Fibroblast of lung (primary cell): ENCODE results near the gene OCIAD1. TPM values are rescaled to one million over a fixed set of nuclear protein-coding genes. Genes with fewer than 3 reads are reported as not detected.
A peak's percentile ranks its signal among the peaks of the same experiment; 100 is the strongest.
"Not testable (repeated sequence)": the region's sequence is repeated elsewhere in the genome, so short reads cannot be mapped to it uniquely, and the experiment has no call there.

Experiments used
- DNase-seq, 2 donors: peaks; one replicate each; pipeline versions ENCODE4 v3.0.0 to v3.0.0-alpha.2; 2010; ENCODE audit warnings: low read depth in 2 of 2
- H2AFZ ChIP-seq: 2 replicates; pipeline ENCODE4 v1.5.1; 2012; ENCODE audit warnings: low read length, control low read depth, inconsistent platforms
- H3K27ac ChIP-seq: 2 replicates; pipeline ENCODE4 v1.5.1; 2011; ENCODE audit warnings: low read length, control low read depth; ENCODE audit not compliant: insufficient read depth
- H3K27me3 ChIP-seq: 2 replicates; pipeline ENCODE4 v1.5.1; 2011; ENCODE audit warnings: mild to moderate bottlenecking, low read length; ENCODE audit not compliant: control insufficient read depth, insufficient read depth
- H3K36me3 ChIP-seq: 2 replicates; pipeline ENCODE4 v1.5.1; 2011; ENCODE audit warnings: low read length; ENCODE audit not compliant: control insufficient read depth, insufficient read depth
- H3K4me1 ChIP-seq: 2 replicates; pipeline ENCODE4 v1.5.1; 2011; ENCODE audit warnings: low read length; ENCODE audit not compliant: control insufficient read depth, insufficient read depth; ENCODE audit errors: extremely low read depth
- H3K4me2 ChIP-seq: 2 replicates; pipeline ENCODE4 v1.5.1; 2011; ENCODE audit warnings: low read length, control low read depth; ENCODE audit not compliant: insufficient read depth; ENCODE audit errors: extremely low read depth
- H3K4me3 ChIP-seq, 4 experiments: fragments of 200-600 bp in 1 of 4; sonication (generic) in 1 of 4; replicated peaks in 1 of 4; 2 replicates each; pipeline ENCODE4 v1.5.1; 2011 to 2016; ENCODE audit warnings: low read length in 4 of 4, low read depth in 3 of 4, mild to moderate bottlenecking in 3 of 4, control low read depth in 2 of 4, inconsistent platforms in 1 of 4, mixed read lengths in 1 of 4; ENCODE audit not compliant: insufficient read depth in 1 of 4; ENCODE audit errors: control extremely low read depth in 1 of 4
- H3K79me2 ChIP-seq: 2 replicates; pipeline ENCODE4 v1.5.1; 2012; ENCODE audit warnings: mild to moderate bottlenecking, low read length, inconsistent platforms; ENCODE audit not compliant: control insufficient read depth, insufficient read depth
- H3K9ac ChIP-seq: 2 replicates; pipeline ENCODE4 v1.5.1; 2011; ENCODE audit warnings: mild to moderate bottlenecking, low read length, control low read depth; ENCODE audit not compliant: insufficient read depth
- H3K9me3 ChIP-seq: 2 replicates; pipeline ENCODE4 v1.5.1; 2012; ENCODE audit warnings: low read depth, low read length; ENCODE audit not compliant: control insufficient read depth, insufficient read depth
- H4K20me1 ChIP-seq: 2 replicates; pipeline ENCODE4 v1.5.1; 2011; ENCODE audit warnings: low read length; ENCODE audit not compliant: control insufficient read depth, insufficient read depth; ENCODE audit errors: extremely low read depth
- CTCF ChIP-seq, 2 donors: IDR thresholded peaks in 1 of 2; conservative IDR thresholded peaks in 1 of 2; 1 replicate in 1 of 2; 2 replicates in 1 of 2; pipeline ENCODE4 v1.5.1; 2011 to 2012; ENCODE audit warnings: low read length in 2 of 2, control low read depth in 1 of 2, inconsistent platforms in 1 of 2, low read depth in 1 of 2, mild to moderate bottlenecking in 1 of 2
- EZH2 ChIP-seq: IDR thresholded peaks from 2 replicates; pipeline ENCODE4 v1.5.1; 2012; ENCODE audit warnings: low read length, control low read depth, mild to moderate bottlenecking; ENCODE audit errors: missing control alignments
- polyA plus RNA-seq, 2 donors: library from polyadenylated mRNA; depleted of rRNA in 1 of 2; stranded (reverse) in 1 of 2; unstranded in 1 of 2; fragments of >200 nt; gene quantifications; 2 replicates each; pipeline ENCODE4 v1.2.1, GENCODE V29; 2011 to 2012; ENCODE audit warnings: missing spikeins in 1 of 2
- total RNA-seq: library from RNA; depleted of rRNA; stranded (reverse); fragments of >200 nt; gene quantifications from 2 replicates; pipeline ENCODE4 v1.2.1, GENCODE V29; 2014

The OCIAD1 gene
- total and polyA plus RNA-seq, 2 donors (not counting 1 experiment from before 2014, with no cell fraction given): 92.8 to 163 TPM

- Histone ChIP-seq H3K79me2 (no peaks in the 10 kb centered on the region), H3K27me3 (no peaks in the 10 kb centered on the region), H3K4me1 (no peaks in the 10 kb centered on the region), H3K9me3 (no peaks in the 10 kb centered on the region), H3K4me2 (no peak overlapping the region), H4K20me1 (no peaks in the 10 kb centered on the region), H3K36me3 (no peaks in the 10 kb centered on the region), H2AFZ (no peak overlapping the region), H3K9ac (no peak overlapping the region), H3K27ac (no peak overlapping the region), H3K4me3 (no peak overlapping the region)
- no peak for TF ChIP-seq EZH2
- peak in 1 of 2 donors; percentile 11 for DNase-seq
Measured at GRCh38 chr4:48799157-48799556, 31.7 kb upstream of the OCIAD1 start.

- H3K4me1 ChIP-seq, H3K9ac ChIP-seq, H3K36me3 ChIP-seq, H3K9me3 ChIP-seq, H3K4me3 ChIP-seq, H4K20me1 ChIP-seq, DNase-seq, H2AFZ ChIP-seq, H3K27me3 ChIP-seq, H3K27ac ChIP-seq, H3K79me2 ChIP-seq, H3K4me2 ChIP-seq: not testable (repeated sequence)
Measured at GRCh38 chr4:48800155-48800554, 30.7 kb upstream of the OCIAD1 start.

GRCh38 chr4:48801016-48801715 is 29.7 kb upstream of the OCIAD1 start:
- no peaks in the 10 kb centered on the region for H4K20me1 ChIP-seq
- H3K4me3 ChIP-seq: no peak overlapping the region
- TF ChIP-seq CTCF (conservative IDR thresholded peaks at IDR 0.05 in 1 of 2, IDR thresholded peaks at IDR 0.05 in 1 of 2; ENCODE audit: low read depth in 1 of 2, low read length in 2 of 2): no peak
- TF ChIP-seq EZH2: no peak
- H3K9ac ChIP-seq: no peak overlapping the region
- no peak overlapping the region for H3K4me2 ChIP-seq
- DNase-seq: no peak
- no peaks in the 10 kb centered on the region for H3K9me3 ChIP-seq
- H3K27ac ChIP-seq: no peak overlapping the region
- H3K79me2 ChIP-seq: no peaks in the 10 kb centered on the region
- no peaks in the 10 kb centered on the region for H3K36me3 ChIP-seq
- H3K4me1 ChIP-seq: no peaks in the 10 kb centered on the region
- no peaks in the 10 kb centered on the region for H3K27me3 ChIP-seq
- no peak overlapping the region for H2AFZ ChIP-seq

- Histone ChIP-seq H3K9ac (no peak overlapping the region), H3K9me3 (no peaks in the 10 kb centered on the region), H3K27ac (no peak overlapping the region), H3K4me3 (no peak overlapping the region), H3K36me3 (no peaks in the 10 kb centered on the region), H3K4me2 (peak overlapping the region; percentile 66), H4K20me1 (no peaks in the 10 kb centered on the region), H3K27me3 (no peaks in the 10 kb centered on the region), H3K79me2 (no peaks in the 10 kb centered on the region), H3K4me1 (no peaks in the 10 kb centered on the region), H2AFZ (peak overlapping the region; percentile 97)
- peak in 1 of 2 donors; percentile 51 for DNase-seq
- TF ChIP-seq CTCF (conservative IDR thresholded peaks at IDR 0.05 in 1 of 2, IDR thresholded peaks at IDR 0.05 in 1 of 2; ENCODE audit: low read depth in 1 of 2, low read length in 2 of 2) (no peak), EZH2 (no peak)
Measured at GRCh38 chr4:48804584-48805301, 26.1 kb upstream of the OCIAD1 start.
